H1 (cell line): ENCODE data around the gene ZNF584. TPM values are rescaled to one million over a fixed set of nuclear protein-coding genes. Genes with fewer than 3 reads are reported as not detected.

ENCODE experiments used
- CTCF ChIA-PET: fragments of 300-600 bp; sonication (Branson Sonifier 250); formaldehyde crosslinking; loops from one replicate; lab custom pipeline; 2021; ENCODE audit not compliant: partially characterized antibody; lab: Charles Lee
- POLR2A ChIA-PET: fragments of 300-600 bp; sonication (Branson Sonifier 250); formaldehyde crosslinking; loops from one replicate; lab custom pipeline; 2021; ENCODE audit warnings: inconsistent platforms; ENCODE audit not compliant: partially characterized antibody; lab: Charles Lee
- DNase-seq, 2 experiments: peaks; one replicate each; pipeline versions ENCODE4 v3.0.0 to v3.0.0-alpha.2; 2010 to 2022; ENCODE audit warnings: low spot score in 2 of 2, low read depth in 1 of 2, mixed read lengths in 1 of 2
- FAIRE-seq: peaks from 2 replicates; lab custom pipeline; 2011; peaks lifted over from hg19 to GRCh38; lab: Jason Lieb, UNC
- H2AFZ ChIP-seq: 2 replicates; pipeline ENCODE4 v1.8.1; 2012; ENCODE audit warnings: low read length, inconsistent platforms
- H2AK5ac ChIP-seq: 2 replicates; pipeline ENCODE4 v1.6.1; 2013; ENCODE audit warnings: low read depth, low read length
- H2BK120ac ChIP-seq: replicated peaks from 2 replicates; pipeline ENCODE3; 2013; ENCODE audit warnings: low read depth, low read length, inconsistent platforms
- H2BK12ac ChIP-seq: 2 replicates; pipeline ENCODE4 v1.6.1; 2013; ENCODE audit warnings: low read depth, low read length
- H2BK15ac ChIP-seq: 2 replicates; pipeline ENCODE4 v1.6.1; 2013; ENCODE audit warnings: low read length
- H2BK20ac ChIP-seq: 2 replicates; pipeline ENCODE4 v1.6.1; 2013; ENCODE audit warnings: low read length
- H2BK5ac ChIP-seq: 2 replicates; pipeline ENCODE4 v1.6.1; 2013; ENCODE audit warnings: low read depth, low read length
- H3K14ac ChIP-seq: 2 replicates; pipeline ENCODE4 v1.6.1; 2013; ENCODE audit warnings: inconsistent platforms; ENCODE audit not compliant: insufficient read length
- H3K18ac ChIP-seq: 2 replicates; pipeline ENCODE4 v1.6.1; 2013; ENCODE audit warnings: low read length; ENCODE audit errors: extremely low read depth
- H3K23ac ChIP-seq: 2 replicates; pipeline ENCODE4 v1.6.1; 2013; ENCODE audit warnings: inconsistent platforms; ENCODE audit not compliant: insufficient read length
- H3K23me2 ChIP-seq: 2 replicates; pipeline ENCODE4 v1.6.1; 2013; ENCODE audit warnings: low read depth, low read length
- H3K27ac ChIP-seq: 2 replicates; pipeline ENCODE4 v1.6.1; 2011; ENCODE audit warnings: low read depth, low read length, inconsistent platforms
- H3K27me3 ChIP-seq, 4 experiments: replicated peaks in 1 of 4; 1 replicate in 1 of 4; 2 replicates in 3 of 4; pipeline versions ENCODE4 v1.6.1 to v1.8.1; 2011 to 2013; ENCODE audit warnings: low read length in 3 of 4, mild to moderate bottlenecking in 3 of 4, inconsistent platforms in 2 of 4, mixed read lengths in 2 of 4, moderate library complexity in 1 of 4; ENCODE audit not compliant: control insufficient read depth in 3 of 4, insufficient read depth in 3 of 4; ENCODE audit errors: extremely low read depth in 1 of 4
- H3K36me3 ChIP-seq, 4 experiments: 2 replicates each; pipeline versions ENCODE4 v1.6.1 to v1.8.1; 2011 to 2013; ENCODE audit warnings: mild to moderate bottlenecking in 4 of 4, low read length in 3 of 4, moderate library complexity in 2 of 4, control low read depth in 1 of 4, inconsistent platforms in 1 of 4; ENCODE audit not compliant: insufficient read depth in 4 of 4, control insufficient read depth in 2 of 4
- H3K4ac ChIP-seq: replicated peaks from 2 replicates; pipeline ENCODE3; 2013; ENCODE audit warnings: low read length, low read depth, mixed read lengths, inconsistent platforms; ENCODE audit not compliant: insufficient read length
- H3K4me1 ChIP-seq, 4 experiments: replicated peaks in 1 of 4; 1 replicate in 1 of 4; 2 replicates in 3 of 4; pipeline versions ENCODE4 v1.6.1 to v1.8.1; 2011 to 2013; ENCODE audit warnings: low read length in 3 of 4, inconsistent platforms in 2 of 4, mixed read lengths in 1 of 4; ENCODE audit not compliant: insufficient read depth in 4 of 4, control insufficient read depth in 3 of 4
- H3K4me2 ChIP-seq, 2 experiments: 2 replicates each; pipeline versions ENCODE4 v1.6.1 to v1.8.1; 2011 to 2013; ENCODE audit warnings: low read depth in 2 of 2, low read length in 2 of 2, control low read depth in 1 of 2, inconsistent platforms in 1 of 2, mild to moderate bottlenecking in 1 of 2; ENCODE audit not compliant: insufficient read depth in 1 of 2
- H3K4me3 ChIP-seq, 4 experiments: fragments of 200-600, 300-600 bp in 1 of 4; sonication (generic), shearing (Covaris generic), sonication (Bioruptor Twin) in 1 of 4; 2 replicates each; pipeline versions ENCODE4 v1.5.1 to v1.8.1; 2011 to 2016; ENCODE audit warnings: low read length in 4 of 4, low read depth in 3 of 4, control low read depth in 2 of 4, inconsistent platforms in 2 of 4, mild to moderate bottlenecking in 2 of 4, mixed read lengths in 1 of 4, moderate library complexity in 1 of 4; ENCODE audit not compliant: insufficient read depth in 2 of 4; ENCODE audit errors: extremely low read depth in 1 of 4
- H3K56ac ChIP-seq: replicated peaks from 2 replicates; pipeline ENCODE3; 2013; ENCODE audit warnings: low read depth, mild to moderate bottlenecking, mixed read lengths, low read length, inconsistent platforms; ENCODE audit not compliant: insufficient read length
- H3K79me1 ChIP-seq: 2 replicates; pipeline ENCODE4 v1.6.1; 2013; ENCODE audit warnings: low read depth, low read length, control low read depth
- H3K79me2 ChIP-seq, 2 experiments: 2 replicates each; pipeline versions ENCODE4 v1.6.1 to v1.8.1; 2012 to 2013; ENCODE audit warnings: low read length in 2 of 2, mild to moderate bottlenecking in 2 of 2, inconsistent platforms in 1 of 2; ENCODE audit not compliant: insufficient read depth in 2 of 2, control insufficient read depth in 1 of 2
- H3K9ac ChIP-seq, 4 experiments: replicated peaks in 1 of 4; 1 replicate in 1 of 4; 2 replicates in 3 of 4; pipeline versions ENCODE4 v1.6.1 to v1.8.1; 2011 to 2013; ENCODE audit warnings: low read depth in 3 of 4, low read length in 3 of 4, control low read depth in 2 of 4, mild to moderate bottlenecking in 2 of 4, moderate library complexity in 2 of 4, inconsistent platforms in 1 of 4; ENCODE audit errors: extremely low read depth in 1 of 4
- H3K9me3 ChIP-seq, 2 experiments: 2 replicates each; pipeline versions ENCODE4 v1.6.1 to v1.8.1; 2012 to 2013; ENCODE audit warnings: mild to moderate bottlenecking in 2 of 2, moderate library complexity in 2 of 2, control low read depth in 1 of 2, inconsistent platforms in 1 of 2, low read depth in 1 of 2, low read length in 1 of 2, mixed read lengths in 1 of 2; ENCODE audit not compliant: insufficient read depth in 2 of 2
- H4K20me1 ChIP-seq, 2 experiments: replicated peaks in 1 of 2; 2 replicates each; pipeline versions ENCODE3 to v1.8.1; 2011 to 2013; ENCODE audit warnings: inconsistent platforms in 2 of 2, low read length in 2 of 2, mild to moderate bottlenecking in 1 of 2; ENCODE audit not compliant: insufficient read depth in 2 of 2, control insufficient read depth in 1 of 2
- H4K5ac ChIP-seq: 2 replicates; pipeline ENCODE4 v1.6.1; 2013; ENCODE audit warnings: low read length, low read depth, mixed read lengths, inconsistent platforms; ENCODE audit not compliant: insufficient read length
- H4K8ac ChIP-seq: 2 replicates; pipeline ENCODE4 v1.8.0; 2013; ENCODE audit warnings: mild to moderate bottlenecking, moderate library complexity, low read length, inconsistent platforms; ENCODE audit not compliant: insufficient read depth; ENCODE audit errors: extremely low read depth
- H4K91ac ChIP-seq: replicated peaks from 2 replicates; pipeline ENCODE3; 2013; ENCODE audit warnings: low read length, mixed read lengths, inconsistent platforms; ENCODE audit not compliant: insufficient read length
- SIRT6 ChIP-seq: IDR thresholded peaks from one replicate; pipeline ENCODE4 v1.7.1; 2012; ENCODE audit warnings: low read length, inconsistent platforms
- WGBS, 2 experiments: shearing (Covaris generic) in 1 of 2; methylation state at CpG; one replicate each; pipeline versions ENCODE4 v1.1.6 to v1.1.7; 2013 to 2015; ENCODE audit warnings: low lambda C conversion rate in 2 of 2, mixed read lengths in 2 of 2, inconsistent platforms in 1 of 2, low coverage in 1 of 2, missing lambda C conversion rate in 1 of 2; ENCODE audit not compliant: insufficient replicate concordance in 2 of 2, insufficient coverage in 1 of 2, insufficient read length in 1 of 2; ENCODE audit errors: extremely low coverage in 1 of 2, missing lambda C conversion rate in 1 of 2; 5-methylcytosine and 5-hydroxymethylcytosine counted together
- polyA plus RNA-seq, 7 experiments: library from polyadenylated mRNA; depleted of rRNA in 3 of 7; stranded (reverse) in 5 of 7; unstranded in 2 of 7; fragments of >200 nt in 5 of 7; fragments of 200-250 nt in 2 of 7; gene quantifications; 1 replicate in 5 of 7; 2 replicates in 1 of 7; 4 replicates in 1 of 7; pipeline versions ENCODE4 v1.2.1 to v1.2.3, GENCODE V29; 2011 to 2013; ENCODE audit warnings: missing spikeins in 2 of 7, mixed read lengths in 2 of 7
- total RNA-seq: library from RNA; stranded (reverse); fragmentation: NEBNext Ultra II Directional; extraction: Animal tissue kit (Norgen Biotek cat#: 25700); gene quantifications from 2 replicates; pipeline ENCODE4 v1.2.1, GENCODE V29; 2021

Gene ZNF584
- total and polyA plus RNA-seq, 2 of the 8 experiments (the other 6 are each of a cell fraction or from before 2014, with no cell fraction given) = 2.5 to 5.2 TPM

- Histone ChIP-seq H3K9me3 (no peaks in the 10 kb centered on the region), H4K8ac (no peak overlapping the region), H3K4me3 (no peak overlapping the region), H3K36me3 (peaks cover 4 to 14% (median 13%) of the 10 kb centered on the region in 4 experiments; a peak in 7 of 8 replicates), H2AFZ (no peak overlapping the region), H3K18ac (no peak overlapping the region), H3K79me2 (no peaks in the 10 kb centered on the region), H3K4me1 (peaks cover 0 to 27% (median 17%) of the 10 kb centered on the region in 4 experiments; a peak in 5 of 7 replicates), H4K5ac (no peak overlapping the region), H3K23ac (no peak overlapping the region), H2BK12ac (no peak overlapping the region), H2AK5ac (no peak overlapping the region; the same call in 1 of the 2 replicates), H3K9ac (no peak overlapping the region), H2BK20ac (no peak overlapping the region), H2BK120ac (no peak overlapping the region), H2BK5ac (no peak overlapping the region), H3K4me2 (no peak overlapping the region), H3K27ac (no peak overlapping the region), H2BK15ac (no peak overlapping the region), H3K14ac (no peak overlapping the region), H3K56ac (no peak overlapping the region), H4K91ac (peak overlapping the region; percentile 29), H3K4ac (no peak overlapping the region), H3K79me1 (no peaks in the 10 kb centered on the region; the same call in 1 of the 2 replicates), H3K23me2 (peaks cover 12% of the 10 kb centered on the region), H3K27me3 (peaks cover 3 to 17% (median 11%) of the 10 kb centered on the region in 4 experiments; a peak in 6 of 7 replicates), H4K20me1 (peaks cover 10% of the 10 kb centered on the region in 2 experiments)
- no peak for FAIRE-seq
- TF ChIP-seq SIRT6 = no peak
- 84% methylated on average over 6 of the region's 6 CpGs; no CpG with 5 or more reads in 1 of the 2 experiments for WGBS, 2 experiments
- no peak for DNase-seq
- ChIA-PET POLR2A (interaction anchor here (1.3 to 7.2 kb wide), 3 partner anchors 10 to 17 kb away, joined by 3 to 78 read pairs (median 6); partner anchors contain the start of genes RPS5 and ZNF584), CTCF (interaction anchor here (0.7 to 2.8 kb wide), 4 partner anchors 36 to 121 kb away, joined by 3 to 7 read pairs (median 4); partner anchors contain the start of genes ZBTB45 and ZNF497)
These were observed 9.9 kb upstream of the ZNF584 start for GRCh38 chr19:58398545-58398944.
